H9 (cell line): ENCODE measurements around the gene ETV2. TPM values are rescaled to one million over a fixed set of nuclear protein-coding genes. Genes with fewer than 3 reads are reported as not detected.
"Not testable (repeated sequence)": the region's sequence is repeated elsewhere in the genome, so short reads cannot be mapped to it uniquely, and the experiment has no call there.

ENCODE experiments used
- DNase-seq: peaks from one replicate; pipeline ENCODE4 v3.0.0-alpha.2; 2017
- H2AFZ ChIP-seq: one replicate; pipeline ENCODE4 v1.6.1; 2013; ENCODE audit warnings: mild to moderate bottlenecking, low read length, control low read depth, moderate library complexity
- H2AK5ac ChIP-seq: 2 replicates; pipeline ENCODE4 v1.6.1; 2013; ENCODE audit warnings: low read length, control low read depth, mixed read lengths; ENCODE audit not compliant: insufficient read length
- H2BK120ac ChIP-seq: one replicate; pipeline ENCODE4 v1.6.1; 2013; ENCODE audit warnings: low read depth, mild to moderate bottlenecking, low read length, control low read depth, inconsistent platforms; ENCODE audit not compliant: poor library complexity, severe bottlenecking
- H2BK12ac ChIP-seq: 2 replicates; pipeline ENCODE4 v1.6.1; 2013; ENCODE audit warnings: low read length, control low read depth, mixed read lengths, low read depth; ENCODE audit not compliant: insufficient read length
- H2BK15ac ChIP-seq: 2 replicates; pipeline ENCODE4 v1.6.1; 2013; ENCODE audit warnings: low read depth, low read length, control low read depth
- H2BK20ac ChIP-seq: one replicate; pipeline ENCODE4 v1.6.1; 2013; ENCODE audit warnings: low read depth, mild to moderate bottlenecking, low read length, control low read depth, inconsistent platforms; ENCODE audit not compliant: poor library complexity, severe bottlenecking
- H2BK5ac ChIP-seq: 2 replicates; pipeline ENCODE4 v1.6.1; 2013; ENCODE audit warnings: low read length, control low read depth, mixed read lengths; ENCODE audit not compliant: insufficient read length
- H3K14ac ChIP-seq: 2 replicates; pipeline ENCODE4 v1.6.1; 2013; ENCODE audit warnings: low read length, control low read depth; ENCODE audit not compliant: insufficient read depth
- H3K18ac ChIP-seq: 2 replicates; pipeline ENCODE4 v1.6.1; 2013; ENCODE audit warnings: low read depth, mild to moderate bottlenecking, mixed read lengths, low read length, control low read depth; ENCODE audit not compliant: insufficient read length
- H3K23ac ChIP-seq: 2 replicates; pipeline ENCODE4 v1.6.1; 2013; ENCODE audit warnings: low read length, control low read depth, mixed read lengths, low read depth; ENCODE audit not compliant: insufficient read length
- H3K23me2 ChIP-seq: 2 replicates; pipeline ENCODE4 v1.6.1; 2013; ENCODE audit warnings: low read depth, mild to moderate bottlenecking, mixed read lengths, low read length, control low read depth; ENCODE audit not compliant: insufficient read length, poor library complexity, severe bottlenecking
- H3K27ac ChIP-seq: 2 replicates; pipeline ENCODE4 v1.5.1; 2013; ENCODE audit warnings: low read length, control low read depth, mixed read lengths, low read depth; ENCODE audit not compliant: insufficient read length
- H3K27me3 ChIP-seq: 2 replicates; pipeline ENCODE4 v1.6.1; 2013; ENCODE audit warnings: low read length, control low read depth, inconsistent platforms; ENCODE audit not compliant: insufficient read depth
- H3K4ac ChIP-seq: 2 replicates; pipeline ENCODE4 v1.6.1; 2013; ENCODE audit warnings: low read depth, mild to moderate bottlenecking, control low read depth, inconsistent platforms, low read length, moderate library complexity
- H3K4me1 ChIP-seq: 2 replicates; pipeline ENCODE4 v1.6.1; 2013; ENCODE audit warnings: low read length, control low read depth, inconsistent platforms; ENCODE audit not compliant: insufficient read depth
- H3K4me2 ChIP-seq: 2 replicates; pipeline ENCODE4 v1.6.1; 2013; ENCODE audit warnings: low read length, control low read depth, mixed read lengths; ENCODE audit not compliant: insufficient read length, insufficient read depth
- H3K56ac ChIP-seq: 2 replicates; pipeline ENCODE4 v1.6.1; 2013; ENCODE audit warnings: low read depth, mild to moderate bottlenecking, mixed read lengths, low read length, control low read depth; ENCODE audit not compliant: insufficient read length
- H3K79me1 ChIP-seq: 2 replicates; pipeline ENCODE4 v1.6.1; 2013; ENCODE audit warnings: low read depth, mild to moderate bottlenecking, moderate library complexity, low read length, control low read depth, inconsistent platforms; ENCODE audit not compliant: insufficient read depth, poor library complexity, severe bottlenecking
- H3K79me2 ChIP-seq: 2 replicates; pipeline ENCODE4 v1.6.1; 2013; ENCODE audit warnings: low read length, control low read depth, inconsistent platforms; ENCODE audit not compliant: insufficient read depth
- H3K9ac ChIP-seq: 2 replicates; pipeline ENCODE4 v1.6.1; 2013; ENCODE audit warnings: low read length, control low read depth, mixed read lengths; ENCODE audit not compliant: insufficient read length; ENCODE audit errors: extremely low read depth
- H3K9me3 ChIP-seq: one replicate; pipeline ENCODE4 v1.6.1; 2013; ENCODE audit warnings: low read depth, low read length, inconsistent platforms; ENCODE audit not compliant: control insufficient read depth
- H3T11ph ChIP-seq: one replicate; pipeline ENCODE4 v1.6.1; 2013; ENCODE audit warnings: mild to moderate bottlenecking, low read length, control low read depth, inconsistent platforms
- H4K20me1 ChIP-seq: one replicate; pipeline ENCODE4 v1.6.1; 2013; ENCODE audit not compliant: control insufficient read depth, insufficient read length, insufficient read depth
- H4K5ac ChIP-seq: 2 replicates; pipeline ENCODE4 v1.6.1; 2013; ENCODE audit warnings: low read depth, mild to moderate bottlenecking, mixed read lengths, low read length, control low read depth; ENCODE audit not compliant: insufficient read length
- H4K8ac ChIP-seq: replicated peaks from 2 replicates; pipeline ENCODE4 v1.6.1; 2013; ENCODE audit warnings: low read length, control low read depth, mixed read lengths, low read depth; ENCODE audit not compliant: insufficient read length
- H4K91ac ChIP-seq: 2 replicates; pipeline ENCODE4 v1.6.1; 2013; ENCODE audit warnings: low read depth, mild to moderate bottlenecking, moderate library complexity, mixed read lengths, low read length, control low read depth; ENCODE audit not compliant: insufficient read length
- H3K27ac Mint-ChIP-seq, 3 experiments: 2 replicates in 2 of 3; 3 replicates in 1 of 3; pipeline ENCODE4 v1.8.0; 2020 to 2021; ENCODE audit warnings: mixed read lengths in 3 of 3, mild to moderate bottlenecking in 1 of 3, moderate library complexity in 1 of 3
- H3K27me3 Mint-ChIP-seq: 2 replicates; pipeline ENCODE4 v1.8.0; 2021; ENCODE audit warnings: low read depth, mild to moderate bottlenecking, moderate library complexity, mixed read lengths
- H3K36me3 Mint-ChIP-seq, 3 experiments: 2 replicates in 2 of 3; 3 replicates in 1 of 3; pipeline ENCODE4 v1.8.0; 2020 to 2021; ENCODE audit warnings: low read depth in 3 of 3, mixed read lengths in 3 of 3; ENCODE audit not compliant: insufficient read depth in 1 of 3
- H3K4me1 Mint-ChIP-seq, 2 experiments: 2 replicates each; pipeline ENCODE4 v1.8.0; 2020; ENCODE audit warnings: mixed read lengths in 2 of 2
- H3K4me3 Mint-ChIP-seq, 2 experiments: 2 replicates in 1 of 2; 3 replicates in 1 of 2; pipeline ENCODE4 v1.8.0; 2020 to 2021; ENCODE audit warnings: mild to moderate bottlenecking in 2 of 2, mixed read lengths in 2 of 2, moderate library complexity in 1 of 2
- H3K9me3 Mint-ChIP-seq, 2 experiments: 2 replicates in 1 of 2; 3 replicates in 1 of 2; pipeline ENCODE4 v1.8.0; 2020; ENCODE audit warnings: mild to moderate bottlenecking in 2 of 2, mixed read lengths in 2 of 2, moderate library complexity in 1 of 2
- WGBS: extraction: QIAGEN DNeasy Blood & Tissue Kit; methylation state at CpG from one replicate; pipeline ENCODE4 v1.1.7; 2013; ENCODE audit warnings: missing lambda C conversion rate, low lambda C conversion rate, mixed read lengths; ENCODE audit not compliant: insufficient read length; ENCODE audit errors: extremely low coverage; 5-methylcytosine and 5-hydroxymethylcytosine counted together
- total RNA-seq: library from RNA; stranded (reverse); gene quantifications from 2 replicates; pipeline ENCODE4 v1.2.1, GENCODE V29; 2021
- TF ChIP-seq, protein P1 (sequence below): fragments of 200-600 bp; sonication (generic); conservative IDR thresholded peaks from 3 replicates; pipeline ENCODE4 v1.8.0; 2021; ENCODE audit warnings: antibody characterized with exemption, mild to moderate bottlenecking

Gene ETV2
- total RNA-seq, 1 experiment from 2014 or later: 1.9 TPM

DNA sequence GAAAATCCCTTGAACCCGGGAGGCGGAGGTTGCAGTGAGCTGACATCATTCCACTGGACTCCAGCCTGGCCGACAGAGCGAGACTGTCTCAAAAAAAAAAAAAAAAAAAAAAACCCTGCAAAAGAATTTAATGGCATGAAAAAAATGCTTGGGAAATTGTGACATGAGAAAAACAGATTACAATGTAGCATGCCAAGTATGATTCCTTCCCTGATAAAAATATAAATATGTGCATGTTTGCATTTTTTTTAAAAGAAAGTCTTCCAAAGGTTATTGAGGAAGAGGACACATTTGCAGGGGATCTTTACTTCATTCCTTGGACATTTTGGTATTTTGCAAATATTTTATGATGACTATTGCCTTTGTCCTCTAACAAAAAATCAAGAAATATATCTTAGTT is 48.3 kb downstream of the ETV2 start:
- Histone ChIP-seq H2BK15ac (no peak overlapping the region), H4K20me1 (no peaks in the 10 kb centered on the region), H4K91ac (no peak overlapping the region), H3T11ph (no peak overlapping the region), H2BK20ac (no peak overlapping the region), H3K27ac (no peak overlapping the region), H4K5ac (no peak overlapping the region), H4K8ac (no peak overlapping the region), H2BK12ac (no peak overlapping the region), H2BK120ac (no peak overlapping the region), H3K9ac (no peak overlapping the region), H3K4me2 (no peak overlapping the region), H2AFZ (no peak overlapping the region), H3K27me3 (no peaks in the 10 kb centered on the region), H3K79me1 (no peaks in the 10 kb centered on the region), H3K14ac (no peak overlapping the region), H3K79me2 (no peaks in the 10 kb centered on the region), H3K4ac (no peak overlapping the region), H3K9me3 (no peaks in the 10 kb centered on the region), H3K23me2 (no peaks in the 10 kb centered on the region), H2BK5ac (no peak overlapping the region), H3K4me1 (no peaks in the 10 kb centered on the region), H3K18ac (no peak overlapping the region), H2AK5ac (no peak overlapping the region), H3K56ac (no peak overlapping the region), H3K23ac (no peak overlapping the region)
- Mint-ChIP-seq H3K27ac (no peak overlapping the region), H3K27me3 (no peaks in the 10 kb centered on the region), H3K36me3 (no peaks in the 10 kb centered on the region), H3K4me3 (no peak overlapping the region), H3K9me3 (no peaks in the 10 kb centered on the region; a peak in 2 of 5 replicates), H3K4me1 (peaks cover 3 to 8% of the 10 kb centered on the region in 2 experiments; a peak in 1 of 4 replicates)
- TF ChIP-seq, protein P1, sequence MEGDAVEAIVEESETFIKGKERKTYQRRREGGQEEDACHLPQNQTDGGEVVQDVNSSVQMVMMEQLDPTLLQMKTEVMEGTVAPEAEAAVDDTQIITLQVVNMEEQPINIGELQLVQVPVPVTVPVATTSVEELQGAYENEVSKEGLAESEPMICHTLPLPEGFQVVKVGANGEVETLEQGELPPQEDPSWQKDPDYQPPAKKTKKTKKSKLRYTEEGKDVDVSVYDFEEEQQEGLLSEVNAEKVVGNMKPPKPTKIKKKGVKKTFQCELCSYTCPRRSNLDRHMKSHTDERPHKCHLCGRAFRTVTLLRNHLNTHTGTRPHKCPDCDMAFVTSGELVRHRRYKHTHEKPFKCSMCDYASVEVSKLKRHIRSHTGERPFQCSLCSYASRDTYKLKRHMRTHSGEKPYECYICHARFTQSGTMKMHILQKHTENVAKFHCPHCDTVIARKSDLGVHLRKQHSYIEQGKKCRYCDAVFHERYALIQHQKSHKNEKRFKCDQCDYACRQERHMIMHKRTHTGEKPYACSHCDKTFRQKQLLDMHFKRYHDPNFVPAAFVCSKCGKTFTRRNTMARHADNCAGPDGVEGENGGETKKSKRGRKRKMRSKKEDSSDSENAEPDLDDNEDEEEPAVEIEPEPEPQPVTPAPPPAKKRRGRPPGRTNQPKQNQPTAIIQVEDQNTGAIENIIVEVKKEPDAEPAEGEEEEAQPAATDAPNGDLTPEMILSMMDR: no peak
- WGBS: no CpG with 5 or more reads among the region's 4 CpGs
- no peak for DNase-seq

DNA sequence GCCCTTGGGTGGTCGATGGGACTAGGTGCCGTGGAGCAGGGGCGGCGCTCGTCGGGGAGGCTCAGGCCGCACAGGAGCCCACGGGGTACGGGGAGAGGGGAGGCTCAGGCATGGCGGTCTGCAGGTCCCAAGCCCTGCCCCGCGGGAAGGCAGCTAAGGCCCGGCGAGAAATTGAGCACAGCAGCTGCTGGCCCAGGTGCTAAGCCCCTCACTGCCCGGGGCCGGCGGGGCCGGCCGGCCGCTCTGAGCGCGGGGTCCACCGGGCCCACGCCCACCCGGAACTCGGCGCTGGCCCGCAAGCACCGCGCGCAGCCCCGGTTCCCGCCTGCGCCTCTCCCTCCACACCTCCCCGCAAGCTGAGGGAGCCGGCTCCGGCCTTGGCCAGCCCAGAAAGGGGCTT is 49.6 kb downstream of the ETV2 start:
- H3K79me1 ChIP-seq, H3T11ph ChIP-seq, H3K4me2 ChIP-seq, H3K36me3 Mint-ChIP-seq, H4K91ac ChIP-seq, H3K27ac Mint-ChIP-seq, H3K9me3 Mint-ChIP-seq, H3K4me1 Mint-ChIP-seq, H3K27me3 Mint-ChIP-seq, H2AFZ ChIP-seq, H3K56ac ChIP-seq, H3K14ac ChIP-seq, H3K9ac ChIP-seq, H2BK20ac ChIP-seq, H4K8ac ChIP-seq, H2BK12ac ChIP-seq, H2BK5ac ChIP-seq, H3K27me3 ChIP-seq, H3K18ac ChIP-seq, H4K5ac ChIP-seq, H3K4ac ChIP-seq, H3K4me3 Mint-ChIP-seq, H3K23me2 ChIP-seq, H3K4me1 ChIP-seq, H4K20me1 ChIP-seq, H2BK120ac ChIP-seq, DNase-seq, H2BK15ac ChIP-seq, H3K27ac ChIP-seq, H3K9me3 ChIP-seq, H3K23ac ChIP-seq, H2AK5ac ChIP-seq, H3K79me2 ChIP-seq: not testable (repeated sequence)
- no CpG with 5 or more reads among the region's 37 CpGs for WGBS
